GM21576 (cell line): ENCODE data around the gene ADRA1B.

Experiments used
- ATAC-seq: cut with Tn5 transposase; IDR thresholded peaks from one replicate; pipeline ENCODE4 v1.9.1; 2021; ENCODE audit warnings: mild to moderate bottlenecking, moderate library complexity; ENCODE audit not compliant: unreplicated experiment

Gene ADRA1B

DNA sequence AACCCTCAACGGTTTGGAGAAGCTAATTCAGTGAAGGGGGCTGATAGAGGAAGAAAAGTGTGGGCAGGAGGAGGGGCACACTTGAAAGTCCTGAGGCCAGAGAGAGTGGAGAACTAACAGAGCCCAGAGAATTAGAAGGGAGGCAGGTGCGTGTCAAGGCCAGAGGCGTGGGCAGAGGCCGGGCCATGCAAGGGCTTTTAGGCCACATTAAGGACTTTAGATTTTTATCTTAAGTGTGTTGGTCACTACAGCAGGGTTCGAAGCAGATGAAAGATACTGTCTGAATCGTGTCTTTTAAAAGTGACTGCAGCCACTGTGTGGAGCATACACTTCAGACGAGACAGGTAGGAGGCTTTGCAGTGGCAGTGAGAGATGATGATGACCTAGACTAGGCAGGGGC is 6.7 kb downstream of the ADRA1B start:
- no peak for ATAC-seq

DNA sequence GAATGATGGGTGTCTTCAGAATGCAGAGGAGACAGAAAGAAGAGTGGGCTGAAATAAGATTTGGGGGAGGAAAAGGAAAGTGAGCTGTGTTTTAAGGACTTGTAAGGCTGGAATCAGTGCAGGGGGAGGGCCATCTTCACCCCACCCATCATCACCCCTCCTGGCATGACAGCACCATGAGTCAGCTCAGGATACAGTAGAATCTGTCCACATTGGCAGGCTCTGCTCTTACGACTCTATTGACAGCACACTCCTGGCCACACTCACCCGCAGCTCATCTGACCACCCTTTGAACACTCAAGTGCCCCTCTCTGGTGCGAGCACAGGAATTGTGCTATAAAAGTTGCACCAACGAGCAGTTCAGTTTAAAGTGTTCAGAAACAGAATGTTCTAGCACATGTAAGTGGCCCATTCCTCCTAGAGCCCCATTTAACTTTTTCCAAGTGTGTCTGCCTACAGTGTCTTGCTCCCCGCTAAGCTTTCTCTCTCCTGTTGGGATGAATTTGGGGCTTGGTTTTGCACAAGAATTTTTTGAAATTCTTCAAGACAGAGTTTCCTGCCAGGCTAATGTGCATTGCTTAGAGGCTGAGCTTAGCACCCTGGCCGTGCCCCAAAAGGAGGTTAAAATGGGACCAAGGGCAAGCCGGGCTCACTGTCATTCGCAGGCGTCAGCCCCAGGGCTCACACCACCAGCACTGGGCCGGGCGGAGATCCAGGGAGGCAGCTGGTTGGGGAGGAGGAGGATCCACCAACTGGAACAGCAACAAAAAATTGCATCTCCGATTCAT is 12.0 kb downstream of the ADRA1B start:
- no peak for ATAC-seq

DNA sequence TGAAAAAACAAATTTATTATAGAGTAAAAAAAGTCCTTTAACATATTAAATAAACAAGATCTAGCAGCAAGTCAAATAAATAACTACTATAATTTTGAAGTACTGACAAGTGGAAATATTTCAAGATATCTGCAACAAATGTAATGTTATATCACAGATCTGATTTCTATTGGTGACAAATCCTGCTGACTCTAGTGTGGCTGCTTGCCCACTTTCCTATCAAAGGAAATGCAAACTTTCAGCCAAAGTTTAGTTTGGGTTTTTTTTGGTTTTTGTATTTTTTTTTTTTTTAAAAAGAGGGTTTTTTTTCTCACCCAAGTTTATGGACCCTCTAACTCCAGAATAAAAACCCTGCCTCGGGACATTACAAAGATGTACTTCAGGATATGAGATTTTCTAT is 12.9 kb downstream of the ADRA1B start:
- no peak for ATAC-seq

- no peak for ATAC-seq
These were observed 17.5 kb downstream of the ADRA1B start for GRCh38 chr5:159933531-159934485.

DNA sequence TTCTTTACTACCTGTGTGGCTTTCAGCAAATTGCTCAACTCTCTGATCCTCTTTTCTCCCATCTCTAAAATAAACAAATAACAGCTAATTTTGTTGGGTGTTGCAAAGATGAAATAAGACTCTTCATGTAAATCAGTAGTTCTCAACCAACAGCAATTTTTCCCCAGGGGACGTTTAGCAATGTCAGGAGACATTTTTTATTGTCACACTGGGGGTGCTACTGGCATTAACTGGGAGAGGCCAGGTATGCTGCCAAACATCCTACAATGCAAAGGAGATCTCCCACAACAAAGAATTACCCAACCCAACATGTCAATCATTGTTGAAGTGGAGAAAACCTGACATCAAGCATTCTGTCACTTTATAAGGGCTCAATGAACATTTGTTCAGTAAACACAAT is 19.7 kb downstream of the ADRA1B start:
- ATAC-seq, result no peak

DNA sequence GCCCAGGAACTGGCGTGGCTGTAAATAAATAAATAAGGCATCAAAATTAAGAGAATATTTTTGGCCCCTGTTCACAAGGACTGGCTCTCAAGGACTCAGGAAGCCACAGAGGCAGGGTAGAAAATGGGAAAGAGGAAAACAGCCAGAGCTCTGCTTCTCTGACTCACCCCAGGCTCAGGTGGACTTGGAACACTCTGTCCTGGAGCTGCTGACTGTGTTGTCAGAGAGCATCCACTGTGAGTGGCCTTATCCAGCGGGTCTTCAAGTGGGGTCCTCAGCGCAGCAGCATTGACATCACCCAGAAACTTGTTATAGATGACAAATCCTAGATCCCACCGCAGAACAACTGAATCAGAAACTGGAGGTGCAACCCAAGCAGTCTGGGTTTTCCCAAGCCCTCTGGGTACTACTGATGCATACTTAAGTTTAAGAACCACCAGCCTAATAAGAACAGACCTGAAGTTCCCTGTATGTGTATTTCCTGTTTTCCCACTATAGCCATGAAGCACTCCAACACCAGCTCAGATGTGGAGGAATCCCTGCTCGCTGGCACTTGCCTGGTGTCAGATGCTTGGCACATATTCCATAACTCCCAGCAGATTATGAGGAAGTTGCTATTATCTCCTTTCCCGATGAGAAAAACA is 20.5 kb downstream of the ADRA1B start:
- ATAC-seq, result no peak

- ATAC-seq, result no peak
These were observed 21.3 kb downstream of the ADRA1B start for GRCh38 chr5:159937580-159937979.

DNA sequence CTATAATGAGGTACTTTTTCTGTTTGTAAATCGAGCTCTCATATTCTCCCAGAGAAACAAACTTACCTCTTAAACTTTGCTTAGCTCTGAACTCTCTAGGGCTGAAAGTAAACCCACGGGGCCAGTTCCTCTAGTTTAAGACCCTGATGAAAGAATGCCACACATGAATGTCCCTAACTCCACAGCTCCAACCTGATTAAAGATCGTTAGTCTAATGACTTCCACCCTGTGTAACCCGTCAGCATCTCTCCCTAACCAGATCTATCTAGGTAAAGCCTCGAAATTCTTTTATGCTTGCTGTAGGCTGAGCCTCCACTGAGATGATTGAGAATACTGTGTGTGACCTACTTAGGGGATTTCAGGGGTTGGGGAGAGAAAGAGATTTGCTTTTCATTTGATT is 27.0 kb downstream of the ADRA1B start:
- ATAC-seq, result no peak

GRCh38 chr5:159944056-159944600 is 27.8 kb downstream of the ADRA1B start:
- ATAC-seq, result no peak

- no peak for ATAC-seq
These were observed 29.1 kb downstream of the ADRA1B start for GRCh38 chr5:159945359-159945758.

DNA sequence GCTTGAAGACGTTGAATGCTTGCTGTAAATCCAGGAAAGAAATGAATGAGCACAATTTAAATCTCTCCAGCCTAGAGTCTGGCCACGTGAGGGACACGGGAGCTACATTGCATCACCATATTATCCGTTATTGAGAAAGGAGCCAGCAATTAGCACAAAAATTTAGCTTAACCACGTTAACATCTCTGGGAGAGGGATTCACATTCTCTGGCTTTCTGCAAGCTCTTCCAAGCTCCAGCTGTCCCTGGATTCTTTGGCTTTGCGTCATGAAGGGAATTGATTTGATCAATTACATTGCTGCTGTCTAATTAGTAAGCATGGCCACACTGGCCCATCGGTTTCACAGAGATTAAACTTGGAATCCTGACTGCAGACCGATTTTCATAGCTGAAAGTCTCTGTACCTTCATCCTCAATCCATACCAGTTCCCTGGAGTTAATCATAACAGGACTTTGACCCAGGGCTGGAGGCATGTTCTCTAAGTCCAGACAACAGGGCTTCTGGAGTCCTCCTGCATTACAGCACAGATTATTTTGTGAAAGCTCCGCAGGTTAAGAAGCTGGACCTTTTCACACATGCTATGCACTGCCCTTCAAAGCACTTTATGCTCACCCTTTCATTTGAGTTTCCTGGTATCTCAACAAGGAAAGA is 31.6 kb downstream of the ADRA1B start:
- ATAC-seq, result no peak

- no peak for ATAC-seq
These were observed 35.1 kb downstream of the ADRA1B start for GRCh38 chr5:159951387-159951786.

- no peak for ATAC-seq
These were observed 35.6 kb downstream of the ADRA1B start for GRCh38 chr5:159951834-159952233.

- no peak for ATAC-seq
These were observed 37.3 kb downstream of the ADRA1B start for GRCh38 chr5:159953609-159954008.

DNA sequence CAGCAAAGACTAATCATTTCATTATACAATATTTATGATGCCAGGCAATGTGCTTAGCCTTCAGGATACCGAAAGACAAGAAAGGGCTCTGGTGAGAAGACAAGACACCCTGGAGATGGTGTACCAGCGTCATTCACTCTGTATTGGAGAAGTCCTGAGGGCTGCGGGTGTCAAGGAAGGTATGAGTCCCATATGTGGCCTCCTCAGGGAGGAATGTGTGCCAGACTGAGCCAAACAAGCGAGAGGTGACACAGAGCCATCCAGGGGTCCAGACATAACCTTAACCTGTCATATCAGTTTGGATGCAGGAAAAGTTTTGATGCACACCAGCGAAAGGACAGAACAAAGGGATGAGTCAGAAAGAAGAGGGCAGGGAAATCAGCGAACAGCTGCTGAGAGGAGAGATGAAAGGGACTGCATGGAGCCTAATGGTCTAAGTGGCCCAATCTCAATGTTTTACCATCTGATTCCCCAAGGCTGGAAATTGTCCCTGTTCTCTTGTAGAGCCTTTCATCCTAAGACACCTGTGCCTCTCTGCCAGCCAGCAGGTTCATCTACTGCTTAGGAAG is 38.9 kb downstream of the ADRA1B start:
- no peak for ATAC-seq

GRCh38 chr5:159956074-159956473 is 39.8 kb downstream of the ADRA1B start:
- no peak for ATAC-seq

GRCh38 chr5:159961176-159962160 is 45.2 kb downstream of the ADRA1B start:
- ATAC-seq, result no peak

DNA sequence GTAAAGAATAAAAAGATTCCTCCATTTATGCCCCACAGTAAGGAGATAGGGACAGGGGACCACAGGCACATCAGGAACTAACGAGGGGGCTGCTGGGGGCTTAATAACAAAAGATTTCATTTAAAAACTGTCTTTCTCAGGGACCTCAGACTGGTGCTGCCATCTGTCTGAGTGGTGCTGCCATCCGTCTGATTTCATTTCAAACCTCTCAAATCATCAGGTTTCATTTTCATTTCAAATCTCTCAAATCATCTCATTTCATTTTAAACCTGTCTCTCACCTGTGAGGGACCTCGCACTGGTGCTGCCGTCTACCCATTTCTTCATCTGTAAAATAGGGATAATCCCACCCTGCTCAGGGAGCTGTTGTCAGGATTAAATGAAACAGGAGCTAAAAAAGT is 45.9 kb downstream of the ADRA1B start:
- no peak for ATAC-seq

- no peak for ATAC-seq
These were observed 47.7 kb downstream of the ADRA1B start for GRCh38 chr5:159963935-159964334.
